ENCODE data around the gene HABP2.

GRCh38 chr10:113572520-113573290 is 19.9 kb downstream of the HABP2 start:
- TF ChIP-seq CTCF (IDR thresholded peaks at IDR 0.05; ENCODE audit: poor library complexity), result no peak
- TF ChIP-seq EZH2 (IDR thresholded peaks at IDR 0.05; ENCODE audit: borderline replicate concordance), result no peak
